ENCODE data around the gene PIAS2. TPM values are rescaled to one million over a fixed set of nuclear protein-coding genes. Genes with fewer than 3 reads are reported as not detected.
"Not testable (repeated sequence)": the region's sequence is repeated elsewhere in the genome, so short reads cannot be mapped to it uniquely, and the experiment has no call there.

Gene PIAS2
- total and polyA plus RNA-seq, 2 experiments from 2014 or later: 30.3 to 54.2 TPM

DNA sequence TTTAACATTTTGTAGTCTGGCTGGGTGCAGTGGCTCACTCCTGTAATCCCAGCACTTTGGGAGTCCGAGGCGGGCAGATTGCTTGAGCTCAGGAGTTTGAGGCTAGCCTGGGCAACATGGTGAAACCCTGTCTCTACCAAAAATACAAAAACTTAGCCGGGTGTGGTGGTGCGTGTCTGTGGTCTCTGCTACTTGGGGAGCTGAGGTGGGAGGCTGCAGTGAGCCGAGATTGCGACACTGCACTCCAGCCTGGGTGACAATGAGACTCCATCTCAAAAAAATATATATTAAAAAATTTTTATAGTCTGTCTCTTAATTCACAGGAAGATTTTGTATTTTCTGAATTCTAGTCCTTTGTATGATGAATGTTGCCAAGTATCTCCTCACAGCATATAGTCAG is 121.4 kb downstream of the PIAS2 start:
- H3K36me3 ChIP-seq (ENCODE audit: insufficient read depth); H3K27me3 Mint-ChIP-seq (ENCODE audit: insufficient read depth, low read depth, poor library complexity); H3K4me1 ChIP-seq (ENCODE audit: insufficient read depth); DNase-seq (ENCODE audit: low spot score); H3K9me2 ChIP-seq (ENCODE audit: insufficient read depth); ATAC-seq; H3K4me3 Mint-ChIP-seq; H3K4me3 ChIP-seq; H3K9me3 Mint-ChIP-seq; H3K27ac Mint-ChIP-seq; H3K27me3 ChIP-seq (ENCODE audit: insufficient read depth); H3K79me2 ChIP-seq (replicated peaks; ENCODE audit: insufficient read depth); H3K36me3 Mint-ChIP-seq (ENCODE audit: low read depth); H2AFZ ChIP-seq; H3K27ac ChIP-seq (ENCODE audit: low read depth); H4K20me1 ChIP-seq (replicated peaks; ENCODE audit: insufficient read depth); H3K4me2 ChIP-seq; H3F3A ChIP-seq (replicated peaks; ENCODE audit: low read depth): not testable (repeated sequence)
- peaks cover 14% of the 10 kb centered on the region for H3K4me1 Mint-ChIP-seq

DNA sequence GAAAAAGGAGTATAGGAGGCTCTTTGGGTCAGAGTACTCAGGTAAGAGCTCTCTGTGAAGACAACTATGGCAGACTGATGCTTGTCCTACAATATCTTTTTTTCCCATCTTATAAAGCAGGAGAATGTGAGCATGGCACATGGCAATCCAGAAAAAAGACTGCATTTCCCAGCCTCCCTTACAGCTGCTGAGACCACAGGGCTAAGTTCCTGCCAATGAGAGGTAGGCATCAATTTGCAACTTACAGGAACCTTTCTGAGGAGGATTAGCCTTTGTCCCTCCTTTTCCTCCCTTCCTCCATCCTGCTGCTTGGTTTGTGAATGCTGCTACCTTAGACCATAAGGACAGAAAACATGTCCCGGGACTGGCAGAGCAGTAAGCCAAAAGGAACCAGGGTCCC is 122.7 kb downstream of the PIAS2 start:
- peak; percentile 55 for DNase-seq (ENCODE audit: low spot score)
- no peaks in the 10 kb centered on the region for H4K20me1 ChIP-seq (replicated peaks; ENCODE audit: insufficient read depth)
- no peak overlapping the region for H3K4me3 Mint-ChIP-seq

More for the DNA sequence above, 122.7 kb downstream of the PIAS2 start:
- Histone ChIP-seq H3K36me3 (ENCODE audit: insufficient read depth) (peaks cover under 1% of the 10 kb centered on the region; the same call in 1 of the 2 replicates), H2AFZ (no peak overlapping the region), H3K4me3 (no peak overlapping the region), H3K27ac (ENCODE audit: low read depth) (no peak overlapping the region), H3F3A (replicated peaks; ENCODE audit: low read depth) (no peaks in the 10 kb centered on the region), H3K9me2 (ENCODE audit: insufficient read depth) (no peaks in the 10 kb centered on the region), H3K4me1 (ENCODE audit: insufficient read depth) (0 out of 2 replicates have a peak, but pooled peaks cover 4% of the 10 kb centered on the region), H3K27me3 (ENCODE audit: insufficient read depth) (no peaks in the 10 kb centered on the region), H3K4me2 (no peak overlapping the region), H3K79me2 (replicated peaks; ENCODE audit: insufficient read depth) (no peaks in the 10 kb centered on the region)
- peaks cover 16% of the 10 kb centered on the region; the same call in 2 of the 3 replicates for H3K9me3 Mint-ChIP-seq
- ATAC-seq: peak; percentile 94
- H3K36me3 Mint-ChIP-seq (ENCODE audit: low read depth): peaks cover 13% of the 10 kb centered on the region
- peaks cover 3% of the 10 kb centered on the region for H3K27me3 Mint-ChIP-seq (ENCODE audit: insufficient read depth, low read depth, poor library complexity)
- H3K27ac Mint-ChIP-seq: peak overlapping the region; percentile 46; the same call in 1 of the 2 replicates
- peaks cover 14% of the 10 kb centered on the region for H3K4me1 Mint-ChIP-seq
- TF ChIP-seq POLR2AphosphoS5 (IDR thresholded peaks at IDR 0.05; ENCODE audit: low read depth) (no peak), ZNF114 (CRISPR knock-in tag; IDR thresholded peaks at IDR 0.05) (no peak), NANOG (IDR thresholded peaks at IDR 0.05; ENCODE audit: borderline replicate concordance) (no peak)
- TF ChIP-seq, protein P1, sequence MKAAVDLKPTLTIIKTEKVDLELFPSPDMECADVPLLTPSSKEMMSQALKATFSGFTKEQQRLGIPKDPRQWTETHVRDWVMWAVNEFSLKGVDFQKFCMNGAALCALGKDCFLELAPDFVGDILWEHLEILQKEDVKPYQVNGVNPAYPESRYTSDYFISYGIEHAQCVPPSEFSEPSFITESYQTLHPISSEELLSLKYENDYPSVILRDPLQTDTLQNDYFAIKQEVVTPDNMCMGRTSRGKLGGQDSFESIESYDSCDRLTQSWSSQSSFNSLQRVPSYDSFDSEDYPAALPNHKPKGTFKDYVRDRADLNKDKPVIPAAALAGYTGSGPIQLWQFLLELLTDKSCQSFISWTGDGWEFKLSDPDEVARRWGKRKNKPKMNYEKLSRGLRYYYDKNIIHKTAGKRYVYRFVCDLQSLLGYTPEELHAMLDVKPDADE (IDR thresholded peaks at IDR 0.05): no peak
- TF ChIP-seq, protein P2, sequence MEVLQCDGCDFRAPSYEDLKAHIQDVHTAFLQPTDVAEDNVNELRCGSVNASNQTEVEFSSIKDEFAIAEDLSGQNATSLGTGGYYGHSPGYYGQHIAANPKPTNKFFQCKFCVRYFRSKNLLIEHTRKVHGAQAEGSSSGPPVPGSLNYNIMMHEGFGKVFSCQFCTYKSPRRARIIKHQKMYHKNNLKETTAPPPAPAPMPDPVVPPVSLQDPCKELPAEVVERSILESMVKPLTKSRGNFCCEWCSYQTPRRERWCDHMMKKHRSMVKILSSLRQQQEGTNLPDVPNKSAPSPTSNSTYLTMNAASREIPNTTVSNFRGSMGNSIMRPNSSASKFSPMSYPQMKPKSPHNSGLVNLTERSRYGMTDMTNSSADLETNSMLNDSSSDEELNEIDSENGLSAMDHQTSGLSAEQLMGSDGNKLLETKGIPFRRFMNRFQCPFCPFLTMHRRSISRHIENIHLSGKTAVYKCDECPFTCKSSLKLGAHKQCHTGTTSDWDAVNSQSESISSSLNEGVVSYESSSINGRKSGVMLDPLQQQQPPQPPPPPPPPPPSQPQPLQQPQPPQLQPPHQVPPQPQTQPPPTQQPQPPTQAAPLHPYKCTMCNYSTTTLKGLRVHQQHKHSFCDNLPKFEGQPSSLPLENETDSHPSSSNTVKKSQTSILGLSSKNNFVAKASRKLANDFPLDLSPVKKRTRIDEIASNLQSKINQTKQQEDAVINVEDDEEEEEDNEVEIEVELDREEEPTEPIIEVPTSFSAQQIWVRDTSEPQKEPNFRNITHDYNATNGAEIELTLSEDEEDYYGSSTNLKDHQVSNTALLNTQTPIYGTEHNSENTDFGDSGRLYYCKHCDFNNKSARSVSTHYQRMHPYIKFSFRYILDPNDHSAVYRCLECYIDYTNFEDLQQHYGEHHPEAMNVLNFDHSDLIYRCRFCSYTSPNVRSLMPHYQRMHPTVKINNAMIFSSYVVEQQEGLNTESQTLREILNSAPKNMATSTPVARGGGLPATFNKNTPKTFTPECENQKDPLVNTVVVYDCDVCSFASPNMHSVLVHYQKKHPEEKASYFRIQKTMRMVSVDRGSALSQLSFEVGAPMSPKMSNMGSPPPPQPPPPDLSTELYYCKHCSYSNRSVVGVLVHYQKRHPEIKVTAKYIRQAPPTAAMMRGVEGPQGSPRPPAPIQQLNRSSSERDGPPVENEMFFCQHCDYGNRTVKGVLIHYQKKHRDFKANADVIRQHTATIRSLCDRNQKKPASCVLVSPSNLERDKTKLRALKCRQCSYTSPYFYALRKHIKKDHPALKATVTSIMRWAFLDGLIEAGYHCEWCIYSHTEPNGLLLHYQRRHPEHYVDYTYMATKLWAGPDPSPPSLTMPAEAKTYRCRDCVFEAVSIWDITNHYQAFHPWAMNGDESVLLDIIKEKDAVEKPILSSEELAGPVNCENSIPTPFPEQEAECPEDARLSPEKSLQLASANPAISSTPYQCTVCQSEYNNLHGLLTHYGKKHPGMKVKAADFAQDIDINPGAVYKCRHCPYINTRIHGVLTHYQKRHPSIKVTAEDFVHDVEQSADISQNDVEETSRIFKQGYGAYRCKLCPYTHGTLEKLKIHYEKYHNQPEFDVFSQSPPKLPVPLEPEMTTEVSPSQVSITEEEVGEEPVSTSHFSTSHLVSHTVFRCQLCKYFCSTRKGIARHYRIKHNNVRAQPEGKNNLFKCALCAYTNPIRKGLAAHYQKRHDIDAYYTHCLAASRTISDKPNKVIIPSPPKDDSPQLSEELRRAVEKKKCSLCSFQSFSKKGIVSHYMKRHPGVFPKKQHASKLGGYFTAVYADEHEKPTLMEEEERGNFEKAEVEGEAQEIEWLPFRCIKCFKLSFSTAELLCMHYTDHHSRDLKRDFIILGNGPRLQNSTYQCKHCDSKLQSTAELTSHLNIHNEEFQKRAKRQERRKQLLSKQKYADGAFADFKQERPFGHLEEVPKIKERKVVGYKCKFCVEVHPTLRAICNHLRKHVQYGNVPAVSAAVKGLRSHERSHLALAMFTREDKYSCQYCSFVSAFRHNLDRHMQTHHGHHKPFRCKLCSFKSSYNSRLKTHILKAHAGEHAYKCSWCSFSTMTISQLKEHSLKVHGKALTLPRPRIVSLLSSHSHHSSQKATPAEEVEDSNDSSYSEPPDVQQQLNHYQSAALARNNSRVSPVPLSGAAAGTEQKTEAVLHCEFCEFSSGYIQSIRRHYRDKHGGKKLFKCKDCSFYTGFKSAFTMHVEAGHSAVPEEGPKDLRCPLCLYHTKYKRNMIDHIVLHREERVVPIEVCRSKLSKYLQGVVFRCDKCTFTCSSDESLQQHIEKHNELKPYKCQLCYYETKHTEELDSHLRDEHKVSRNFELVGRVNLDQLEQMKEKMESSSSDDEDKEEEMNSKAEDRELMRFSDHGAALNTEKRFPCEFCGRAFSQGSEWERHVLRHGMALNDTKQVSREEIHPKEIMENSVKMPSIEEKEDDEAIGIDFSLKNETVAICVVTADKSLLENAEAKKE (CRISPR knock-in tag; IDR thresholded peaks at IDR 0.05): no peak
